HEK293 (cell line): Measurements from ENCODE around the gene SYTL2.

Experiments
- ZNF623 ChIP-seq: fragments of 450-650 bp; formaldehyde crosslinking; IDR thresholded peaks from 2 replicates; pipeline ENCODE4 v1.5.1; 2016; ENCODE audit warnings: missing biosample characterization, missing genetic modification characterization
- TF ChIP-seq, protein P1 (sequence below): fragments of 450-650 bp; formaldehyde crosslinking; IDR thresholded peaks from 2 replicates; pipeline ENCODE4 v1.5.1; 2016; ENCODE audit warnings: missing biosample characterization, missing genetic modification characterization
- TF ChIP-seq, protein P2 (sequence below): fragments of 450-650 bp; IDR thresholded peaks from 2 replicates; pipeline ENCODE4 v1.5.1; 2018; ENCODE audit warnings: missing biosample characterization, mild to moderate bottlenecking, missing genetic modification characterization

DNA sequence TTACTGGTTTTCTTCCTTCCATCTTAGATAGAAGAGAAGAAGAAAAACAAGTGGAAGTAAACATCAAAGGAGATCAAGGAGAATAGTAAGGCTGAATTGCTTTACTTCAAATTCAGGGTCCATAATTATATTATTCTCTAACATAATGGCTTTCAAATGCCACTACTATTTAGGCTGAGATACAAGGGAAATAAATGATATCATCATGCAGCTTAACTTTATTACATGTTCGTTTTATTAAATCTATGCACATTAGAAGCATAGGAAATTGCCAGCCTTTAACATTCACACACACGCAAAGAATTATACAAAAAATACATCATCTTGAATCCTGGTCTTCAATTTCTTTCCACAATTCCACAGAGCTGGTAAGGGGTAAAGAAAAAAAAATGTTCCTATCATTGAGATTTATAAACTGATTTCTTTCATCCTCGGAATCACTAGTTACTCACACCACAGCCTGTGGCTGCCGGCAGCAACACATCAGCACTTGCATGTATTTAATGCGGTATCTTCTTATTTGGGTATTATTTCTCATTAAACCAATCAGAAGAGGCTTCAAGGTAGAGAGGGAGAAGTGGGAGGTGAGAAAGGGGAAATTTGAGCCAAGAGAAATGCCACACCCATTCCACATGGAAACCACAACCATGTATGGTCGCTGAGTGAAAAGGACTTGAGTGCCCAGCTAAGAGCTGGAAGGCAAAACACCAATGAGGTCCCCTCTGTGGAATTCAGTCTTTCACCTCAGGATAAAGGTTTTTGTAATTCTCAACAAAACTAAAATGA, 26.3 kb downstream of the SYTL2 start:
- TF ChIP-seq, protein P1, sequence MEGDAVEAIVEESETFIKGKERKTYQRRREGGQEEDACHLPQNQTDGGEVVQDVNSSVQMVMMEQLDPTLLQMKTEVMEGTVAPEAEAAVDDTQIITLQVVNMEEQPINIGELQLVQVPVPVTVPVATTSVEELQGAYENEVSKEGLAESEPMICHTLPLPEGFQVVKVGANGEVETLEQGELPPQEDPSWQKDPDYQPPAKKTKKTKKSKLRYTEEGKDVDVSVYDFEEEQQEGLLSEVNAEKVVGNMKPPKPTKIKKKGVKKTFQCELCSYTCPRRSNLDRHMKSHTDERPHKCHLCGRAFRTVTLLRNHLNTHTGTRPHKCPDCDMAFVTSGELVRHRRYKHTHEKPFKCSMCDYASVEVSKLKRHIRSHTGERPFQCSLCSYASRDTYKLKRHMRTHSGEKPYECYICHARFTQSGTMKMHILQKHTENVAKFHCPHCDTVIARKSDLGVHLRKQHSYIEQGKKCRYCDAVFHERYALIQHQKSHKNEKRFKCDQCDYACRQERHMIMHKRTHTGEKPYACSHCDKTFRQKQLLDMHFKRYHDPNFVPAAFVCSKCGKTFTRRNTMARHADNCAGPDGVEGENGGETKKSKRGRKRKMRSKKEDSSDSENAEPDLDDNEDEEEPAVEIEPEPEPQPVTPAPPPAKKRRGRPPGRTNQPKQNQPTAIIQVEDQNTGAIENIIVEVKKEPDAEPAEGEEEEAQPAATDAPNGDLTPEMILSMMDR, result no peak
- no peak for TF ChIP-seq ZNF623 (tag by site-specific recombination)
- TF ChIP-seq, protein P2, sequence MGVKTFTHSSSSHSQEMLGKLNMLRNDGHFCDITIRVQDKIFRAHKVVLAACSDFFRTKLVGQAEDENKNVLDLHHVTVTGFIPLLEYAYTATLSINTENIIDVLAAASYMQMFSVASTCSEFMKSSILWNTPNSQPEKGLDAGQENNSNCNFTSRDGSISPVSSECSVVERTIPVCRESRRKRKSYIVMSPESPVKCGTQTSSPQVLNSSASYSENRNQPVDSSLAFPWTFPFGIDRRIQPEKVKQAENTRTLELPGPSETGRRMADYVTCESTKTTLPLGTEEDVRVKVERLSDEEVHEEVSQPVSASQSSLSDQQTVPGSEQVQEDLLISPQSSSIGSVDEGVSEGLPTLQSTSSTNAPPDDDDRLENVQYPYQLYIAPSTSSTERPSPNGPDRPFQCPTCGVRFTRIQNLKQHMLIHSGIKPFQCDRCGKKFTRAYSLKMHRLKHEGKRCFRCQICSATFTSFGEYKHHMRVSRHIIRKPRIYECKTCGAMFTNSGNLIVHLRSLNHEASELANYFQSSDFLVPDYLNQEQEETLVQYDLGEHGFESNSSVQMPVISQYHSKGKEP (tag by site-specific recombination), result no peak
